ENCODE results near the gene DHRS3.
"Not testable (repeated sequence)": the region's sequence is repeated elsewhere in the genome, so short reads cannot be mapped to it uniquely, and the experiment has no call there.

DHRS3 gene

DNA sequence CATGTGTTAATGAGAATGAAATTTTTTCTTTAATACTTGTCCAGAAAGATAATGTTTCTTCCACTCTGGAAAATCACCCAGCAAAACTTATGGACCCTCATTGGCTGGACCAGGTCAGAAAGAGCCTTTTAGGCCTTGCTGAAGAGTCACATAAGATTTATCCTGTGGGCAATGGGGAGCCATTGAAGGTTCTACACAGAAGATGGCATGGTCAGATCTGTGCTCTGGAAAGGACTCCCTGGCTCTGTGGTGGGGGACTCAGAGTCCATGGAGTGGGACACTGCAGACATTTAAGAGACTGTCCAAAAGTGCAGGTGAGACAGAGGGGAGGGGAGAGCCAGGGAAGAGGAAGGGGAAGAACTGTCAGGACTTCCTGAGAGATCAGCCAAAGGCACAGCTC lies 66.4 kb downstream of the DHRS3 start:
- no peak for DNase-seq

DNA sequence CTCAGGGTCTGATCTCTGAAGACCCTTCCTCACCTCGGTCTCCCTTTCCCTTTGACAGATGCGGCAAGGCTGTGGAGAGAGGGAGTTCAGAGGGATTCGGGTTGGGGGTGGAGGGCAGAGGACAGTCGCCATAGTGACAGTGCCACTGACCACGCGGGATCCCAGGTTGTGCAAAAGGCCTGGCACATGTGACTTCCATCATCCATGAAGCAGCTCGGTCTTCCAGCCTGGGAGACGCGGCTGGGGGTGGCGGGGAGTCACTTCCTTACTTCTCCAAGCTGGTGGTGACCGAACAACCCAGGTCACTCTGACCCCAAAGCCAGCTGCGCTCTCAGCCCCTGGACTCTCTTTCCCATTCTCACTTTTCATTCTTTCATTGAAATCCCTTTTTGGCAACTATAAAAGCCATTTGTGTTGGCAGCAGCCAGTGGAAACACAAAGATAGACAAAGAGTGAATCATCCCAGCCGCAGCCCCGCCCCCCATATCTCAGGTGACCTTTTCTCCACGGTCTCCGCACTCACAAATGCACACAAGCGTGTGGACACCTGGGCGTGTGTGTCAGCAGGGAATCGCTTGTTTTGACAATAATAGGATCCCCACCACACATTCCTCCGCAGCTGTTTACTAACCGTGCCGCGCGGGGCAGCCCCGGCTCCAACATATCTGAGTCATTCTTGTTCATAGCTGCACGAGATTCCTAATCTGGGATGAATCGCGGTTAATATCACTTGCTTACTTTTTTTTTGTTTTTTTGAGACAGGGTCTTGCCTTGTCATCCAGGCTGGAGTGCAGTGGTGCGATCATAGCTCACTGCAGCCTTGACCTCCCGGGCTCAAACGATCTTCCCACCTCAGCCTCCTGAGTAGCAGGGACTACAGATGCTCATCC lies 68.3 kb downstream of the DHRS3 start:
- no peak for DNase-seq

DNA sequence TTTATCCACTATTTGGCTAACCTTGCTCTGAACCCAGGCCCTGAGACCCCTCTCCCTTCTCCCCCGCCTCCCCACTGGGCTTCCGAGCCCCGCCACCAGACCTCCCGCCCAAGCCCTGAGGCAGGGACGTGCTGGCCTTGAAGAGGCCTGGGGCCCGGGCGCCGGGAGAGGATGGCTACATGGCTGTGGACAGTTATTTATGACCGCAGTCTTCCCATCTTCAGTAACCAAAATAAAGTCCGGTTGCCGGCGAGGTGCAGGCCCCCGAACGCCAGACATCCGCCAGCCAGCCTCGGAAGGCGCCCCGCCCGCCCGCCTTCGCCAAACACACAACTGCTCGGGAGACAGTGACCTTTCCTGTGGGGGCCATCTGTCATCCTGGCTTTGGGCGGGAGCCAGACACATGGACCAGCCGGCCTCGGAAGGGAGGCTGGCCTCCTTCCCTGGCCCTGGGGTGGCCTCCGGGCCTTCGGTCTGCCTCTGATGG lies 69.0 kb downstream of the DHRS3 start:
- no peak for DNase-seq

DNA sequence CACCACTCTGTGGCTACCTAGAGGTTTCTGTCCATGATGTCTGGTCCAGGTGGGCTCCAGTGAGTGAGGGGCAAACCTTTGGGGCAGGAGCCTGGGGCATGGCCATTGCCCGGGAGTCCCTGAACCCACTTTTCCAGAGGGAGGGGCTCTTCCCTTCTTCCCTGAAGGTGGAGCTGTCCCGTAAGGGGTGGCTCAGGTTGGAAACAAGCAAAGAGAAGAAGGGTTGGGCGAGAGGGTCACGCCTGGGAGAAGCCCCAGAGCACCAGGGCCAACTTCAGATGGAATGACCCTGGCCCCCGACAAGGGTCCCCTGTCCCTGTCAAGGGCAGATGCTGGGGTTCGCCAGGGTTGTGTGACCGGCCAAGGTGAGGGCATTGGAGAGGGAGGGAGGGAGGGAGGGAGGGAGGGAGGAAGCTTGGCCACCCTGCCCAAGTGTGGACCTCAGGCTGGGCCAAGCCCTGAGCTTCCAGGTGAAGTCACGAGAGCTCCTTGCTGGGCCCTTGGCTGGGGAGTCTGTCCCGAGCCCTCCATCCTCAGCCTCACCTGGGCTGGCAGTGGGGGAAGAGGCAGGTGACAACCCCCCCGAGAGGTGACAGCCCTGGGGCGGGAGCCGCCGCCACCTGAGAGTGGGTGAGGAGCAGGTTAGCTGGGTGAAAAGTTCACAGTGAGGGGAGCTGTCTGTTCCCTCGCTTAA lies 69.6 kb downstream of the DHRS3 start:
- no peak for DNase-seq

DNA sequence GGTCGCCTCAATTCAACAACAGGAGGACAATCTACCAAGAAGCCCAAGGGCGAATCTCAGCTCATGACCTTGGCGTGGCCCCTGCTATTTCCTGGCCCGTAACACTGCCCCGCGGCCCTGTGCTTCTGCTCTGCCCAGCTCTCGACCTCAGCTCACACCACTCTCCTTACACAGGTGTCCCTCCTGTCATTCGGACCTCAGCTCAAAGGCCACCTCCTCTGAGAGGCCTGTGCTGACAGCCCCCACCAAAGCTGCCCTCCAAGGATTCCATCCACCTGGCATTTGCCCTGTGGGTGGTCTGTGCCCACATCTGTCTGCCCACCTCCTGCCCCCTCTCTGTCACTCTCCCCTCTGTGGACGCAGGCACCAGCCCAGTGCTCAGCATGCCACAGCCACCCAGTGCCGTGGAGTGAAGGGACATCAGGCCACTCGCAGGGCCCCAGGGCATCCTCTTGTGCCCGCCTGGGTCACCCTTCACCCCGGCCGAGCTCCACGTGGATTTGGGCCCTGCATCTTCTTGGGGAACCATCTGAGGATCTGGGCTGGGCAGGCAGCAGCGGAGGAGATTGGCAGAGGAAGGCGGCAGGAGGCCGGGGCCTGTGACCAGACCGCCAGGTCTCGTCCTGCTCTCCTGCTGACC lies 70.3 kb downstream of the DHRS3 start:
- DNase-seq = no peak

DNA sequence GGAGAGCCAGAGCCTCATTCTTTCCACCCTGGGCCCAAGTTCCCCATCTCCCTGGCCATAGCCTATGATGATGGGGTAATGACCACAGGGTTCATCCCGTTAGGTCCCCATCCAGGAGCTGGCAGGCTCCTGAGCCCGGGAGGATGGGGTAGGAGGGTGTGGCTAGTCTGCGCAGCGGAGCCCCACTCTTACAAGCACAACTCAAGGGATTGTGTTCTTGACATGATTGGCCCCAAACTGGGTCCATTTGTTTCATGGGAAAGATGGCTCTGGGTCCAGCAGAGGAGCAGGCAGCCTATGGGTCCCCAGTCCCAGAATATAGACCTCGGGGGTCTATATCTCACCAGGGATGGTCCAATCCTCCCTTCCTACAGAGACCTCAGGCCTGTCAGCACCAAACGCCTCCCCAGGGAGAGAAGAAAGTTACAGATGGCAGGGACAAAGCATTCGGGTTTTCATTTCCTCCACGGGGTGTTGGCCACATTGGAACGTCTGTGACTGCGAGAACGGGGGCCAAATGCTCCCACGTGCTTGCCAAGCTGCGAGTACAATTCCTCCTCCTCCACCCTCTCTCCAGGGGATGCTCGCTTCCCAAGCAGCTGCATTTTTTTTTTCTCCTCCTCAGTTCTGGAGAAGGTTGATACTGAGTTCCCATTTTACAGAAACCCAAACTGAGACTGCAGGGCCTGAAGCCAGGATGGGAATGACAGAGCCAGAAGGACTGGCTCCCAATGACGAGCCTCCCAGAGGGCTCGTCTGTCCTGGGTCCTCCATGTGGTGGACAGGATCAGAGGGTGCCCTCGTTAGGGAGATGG lies 71.0 kb downstream of the DHRS3 start:
- no peak for DNase-seq

DNA sequence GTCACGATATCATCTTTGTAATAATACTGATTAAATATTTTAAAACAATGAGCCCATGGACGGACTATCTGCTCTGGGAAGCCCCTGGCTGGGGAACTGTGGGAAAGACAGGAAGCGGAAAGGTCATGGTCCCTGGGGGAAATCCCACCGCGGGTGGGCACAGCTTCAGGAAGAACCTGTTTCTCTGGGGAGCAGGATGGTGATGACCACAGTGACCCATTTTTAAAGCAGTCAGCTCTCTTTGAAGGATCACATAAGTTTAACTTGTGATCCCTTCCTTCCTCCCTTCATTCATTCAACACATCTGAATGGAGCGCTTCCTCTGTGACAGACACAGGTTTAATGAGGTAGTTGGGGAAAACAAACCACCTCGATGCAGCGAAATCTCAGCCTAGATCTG lies 73.0 kb downstream of the DHRS3 start:
- no peak for DNase-seq

DNA sequence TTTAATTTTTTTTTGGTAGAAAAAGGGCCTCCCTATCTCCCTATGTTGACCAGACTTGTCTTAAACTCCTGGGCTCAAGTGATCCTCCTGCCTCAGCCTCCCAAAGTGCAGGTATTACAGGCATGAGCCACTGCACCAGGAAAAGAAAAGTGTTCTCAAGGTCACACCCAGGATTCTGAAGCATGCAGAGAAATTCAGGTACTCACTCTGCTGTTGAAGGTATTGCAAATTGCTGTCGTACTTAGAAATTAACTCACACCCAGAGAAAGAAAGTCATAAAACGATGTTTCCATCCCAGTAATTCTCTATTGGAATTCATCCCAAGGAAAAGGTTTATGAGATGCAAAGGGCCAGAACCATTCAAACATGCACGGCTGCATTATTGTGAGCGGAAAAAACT lies 73.7 kb downstream of the DHRS3 start:
- no peak for DNase-seq

DNA sequence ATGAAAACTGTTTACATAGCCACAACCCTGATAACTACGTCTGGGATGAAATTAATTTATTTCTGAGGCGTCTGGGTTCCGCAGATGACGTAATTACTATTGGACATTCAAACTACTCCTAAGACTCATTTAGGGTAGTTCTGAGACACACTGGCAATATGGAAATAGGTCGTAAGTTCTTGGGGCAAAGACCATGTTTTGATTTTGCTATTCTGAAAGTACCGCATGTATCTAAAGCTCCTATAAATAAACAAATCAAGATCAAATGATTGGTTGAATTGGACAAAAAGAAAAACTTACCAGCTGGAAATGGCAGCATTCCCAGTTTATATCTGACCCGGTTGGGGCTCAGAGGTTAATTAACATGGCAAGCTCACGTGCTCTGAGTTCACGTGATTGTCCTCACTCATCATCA lies 74.3 kb downstream of the DHRS3 start:
- DNase-seq = no peak

DNA sequence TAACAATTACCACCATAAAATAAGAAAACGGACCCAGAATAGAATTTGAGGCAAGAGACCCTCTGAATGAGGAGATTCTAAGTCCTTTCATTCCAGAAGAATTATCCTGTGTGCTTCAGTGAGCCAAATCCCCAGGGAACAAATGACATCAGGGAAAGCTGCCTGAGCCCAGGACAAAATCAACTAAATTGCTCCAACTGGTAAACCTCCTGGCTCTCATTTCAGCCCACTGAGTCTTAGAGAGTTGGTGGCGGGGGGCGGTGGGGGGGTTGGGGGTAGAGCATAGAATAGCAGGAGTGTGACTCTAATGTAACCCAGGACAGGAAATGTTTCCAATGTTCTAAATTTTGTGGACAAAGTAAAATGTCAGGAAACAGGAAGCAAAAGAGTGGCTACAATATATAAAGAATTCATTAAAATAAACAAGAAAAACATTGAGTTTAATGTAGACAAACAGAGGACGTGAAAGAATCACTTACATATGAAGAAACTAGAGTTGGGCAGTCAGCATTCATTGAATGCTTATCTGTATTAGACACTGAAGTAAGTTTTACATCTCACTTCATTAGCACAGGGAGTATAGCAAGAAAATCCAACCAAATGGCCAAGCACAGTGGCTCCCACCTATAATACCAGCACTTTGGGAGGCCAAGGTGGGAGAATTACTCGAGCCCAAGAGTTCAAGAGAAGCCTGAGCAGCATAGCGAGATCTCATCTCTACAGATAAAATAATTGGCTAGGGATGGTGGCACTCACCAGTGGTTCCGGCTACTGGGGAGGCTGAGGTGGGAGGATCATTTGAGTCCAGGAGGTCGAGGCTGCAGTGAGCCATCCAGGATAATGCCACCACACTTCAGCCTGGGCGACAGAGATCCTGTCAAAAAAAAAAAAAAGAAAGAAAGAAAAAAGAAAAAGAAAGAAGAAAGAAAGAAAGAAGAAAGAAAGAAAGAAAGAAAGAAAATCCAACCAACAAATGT lies 75.1 kb downstream of the DHRS3 start:
- DNase-seq = no peak

DNA sequence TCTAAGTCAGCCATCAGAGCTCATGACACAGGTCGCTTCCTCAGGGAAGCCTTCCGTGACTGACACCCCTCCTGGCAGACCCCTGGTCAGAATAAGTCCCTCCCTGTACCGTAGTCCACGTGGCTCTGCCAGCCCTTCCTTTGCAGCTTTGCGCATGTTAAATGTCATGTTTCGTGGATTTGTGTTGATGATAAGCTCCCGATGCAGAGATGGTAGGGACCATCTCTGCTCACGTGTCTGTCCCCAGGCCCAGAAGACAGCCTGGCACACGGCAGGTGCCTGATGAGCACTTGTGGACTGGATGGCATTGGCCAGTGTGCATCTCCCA lies 75.9 kb downstream of the DHRS3 start:
- no peak for DNase-seq

DNA sequence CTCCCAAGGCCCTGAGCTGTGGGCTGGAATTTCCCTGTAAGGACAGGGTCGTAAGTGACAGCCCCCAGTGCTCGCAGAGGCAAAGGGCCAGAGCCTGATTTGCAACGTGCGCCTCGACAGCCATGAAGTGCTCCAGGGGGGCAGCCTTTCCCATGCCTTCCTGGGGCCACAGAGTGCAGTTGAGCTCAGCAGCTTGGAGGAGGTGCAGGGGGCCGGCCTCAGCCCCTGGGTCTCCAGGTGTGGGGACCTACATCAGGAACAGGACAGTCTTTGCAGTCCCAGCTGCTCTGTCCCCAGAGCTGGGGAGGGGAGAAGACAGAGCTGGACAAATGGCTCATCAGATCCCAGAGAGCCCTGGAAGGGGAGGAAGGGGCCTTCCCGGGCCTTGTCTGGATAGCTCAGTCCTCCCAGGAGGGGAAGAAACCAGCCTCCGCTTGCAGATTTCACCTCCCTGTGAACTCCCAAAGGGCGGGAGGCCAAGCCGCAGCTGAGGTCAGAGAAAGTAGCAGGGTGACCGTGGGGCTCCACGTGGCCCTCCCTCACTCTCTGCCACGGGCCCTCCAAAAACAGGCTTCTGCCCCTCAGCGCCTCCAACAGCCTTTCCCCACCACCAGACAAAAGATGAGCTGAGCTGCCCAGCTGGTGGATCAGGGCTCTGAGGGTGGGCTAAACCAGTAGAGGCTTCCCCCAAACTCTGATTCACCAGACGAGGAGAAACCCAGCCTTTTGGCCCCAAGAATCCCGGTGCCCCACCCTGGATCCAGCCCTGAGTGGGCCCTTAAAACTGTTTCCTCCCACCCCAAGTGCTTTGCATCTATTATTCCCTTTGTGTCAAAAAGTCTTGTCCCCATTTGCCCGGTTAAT lies 76.5 kb downstream of the DHRS3 start:
- no peak for DNase-seq

DNA sequence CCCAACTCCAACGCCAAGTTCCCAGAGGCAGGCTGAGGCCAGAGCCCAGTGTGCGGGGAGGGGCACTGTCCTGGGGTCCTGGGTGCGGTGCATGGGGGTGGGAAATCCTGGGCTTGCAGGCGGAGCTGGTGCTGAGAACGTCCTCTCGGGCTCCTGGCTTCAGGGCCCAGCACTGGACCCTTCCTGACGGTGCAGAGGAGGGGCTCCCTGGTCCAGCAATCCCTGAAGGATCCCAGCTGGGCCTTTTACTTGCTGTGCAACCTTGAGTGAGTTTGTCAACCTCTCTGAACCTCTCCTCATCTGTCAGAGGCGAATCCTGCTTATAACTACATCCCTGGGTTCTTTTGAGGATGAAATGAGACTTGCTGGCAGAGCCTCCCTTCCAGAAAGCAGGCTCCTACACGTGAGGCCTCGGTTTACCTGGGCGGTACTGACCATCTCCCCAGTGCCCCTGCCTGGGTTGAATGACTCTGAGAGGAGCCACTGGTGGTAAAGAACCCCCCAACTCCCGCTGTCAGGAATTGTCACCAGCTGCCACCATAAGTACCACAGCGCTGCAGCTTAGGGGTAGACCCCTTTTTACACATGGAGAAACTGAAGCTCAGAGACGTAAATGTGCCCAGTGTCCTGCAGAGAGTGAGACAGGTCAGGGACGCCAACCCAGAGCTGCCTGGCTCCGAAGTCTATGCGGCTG lies 77.3 kb downstream of the DHRS3 start:
- no peak for DNase-seq

DNA sequence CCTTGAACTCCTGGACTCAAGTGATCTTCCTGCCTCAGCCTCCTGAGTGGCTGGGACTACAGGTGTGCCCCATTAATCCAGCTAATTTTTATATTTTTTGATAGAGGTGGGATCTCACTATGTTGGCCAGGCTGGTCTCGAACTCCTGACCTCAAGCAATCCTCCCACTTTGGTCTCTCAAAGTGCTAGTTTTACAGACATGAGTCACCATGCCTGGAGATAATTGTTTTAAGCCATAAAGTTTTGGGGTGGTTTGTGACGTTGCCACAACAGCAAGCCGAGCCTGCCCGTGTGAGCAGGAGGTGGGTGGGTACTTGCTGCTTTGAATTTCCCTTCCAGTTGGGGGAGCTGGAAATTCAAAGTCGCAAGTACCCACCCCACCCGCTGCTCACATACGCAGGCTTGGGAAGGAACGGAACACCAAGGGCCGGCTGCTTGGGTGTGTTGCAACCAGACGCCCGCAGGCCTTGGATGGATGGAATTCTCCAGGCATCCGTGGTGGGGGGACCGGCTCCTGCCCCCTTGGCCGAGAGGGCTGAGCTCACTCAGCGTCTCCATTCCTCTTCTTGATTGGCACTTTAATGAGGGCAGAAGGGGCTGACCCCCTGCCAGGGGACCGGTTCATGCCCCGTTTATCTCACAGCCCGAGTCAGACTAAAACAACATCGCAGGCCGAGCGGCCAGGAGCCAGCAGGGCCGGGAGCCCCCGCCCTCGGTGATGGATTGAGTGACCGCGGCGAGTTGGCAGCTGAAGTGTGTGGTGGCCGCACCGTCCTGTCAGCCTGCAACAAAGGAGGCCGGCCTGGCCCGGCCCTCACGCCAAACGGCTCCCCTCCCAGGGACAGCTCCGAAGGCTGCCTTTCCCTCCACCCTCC lies 78.1 kb downstream of the DHRS3 start:
- no peak for DNase-seq

DNA sequence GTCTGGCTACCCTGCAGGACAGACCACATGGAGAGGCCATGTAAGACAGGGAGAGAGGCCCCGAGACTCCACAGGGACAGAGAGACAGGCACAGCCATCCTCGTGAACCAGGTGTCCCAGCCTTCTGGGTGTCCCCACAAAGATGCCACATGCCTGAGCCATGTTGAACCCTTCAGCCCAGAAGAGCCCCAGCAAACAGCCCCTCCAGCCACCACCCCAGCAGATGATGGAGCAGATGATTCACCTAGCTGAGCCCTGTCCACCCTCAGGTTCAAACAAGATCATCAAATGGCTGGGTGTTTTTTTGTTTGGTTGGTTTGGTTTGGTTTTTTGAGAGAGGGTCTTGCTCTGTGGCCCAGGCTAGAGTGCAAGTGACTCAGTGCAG lies 78.7 kb downstream of the DHRS3 start:
- no peak for DNase-seq

DNA sequence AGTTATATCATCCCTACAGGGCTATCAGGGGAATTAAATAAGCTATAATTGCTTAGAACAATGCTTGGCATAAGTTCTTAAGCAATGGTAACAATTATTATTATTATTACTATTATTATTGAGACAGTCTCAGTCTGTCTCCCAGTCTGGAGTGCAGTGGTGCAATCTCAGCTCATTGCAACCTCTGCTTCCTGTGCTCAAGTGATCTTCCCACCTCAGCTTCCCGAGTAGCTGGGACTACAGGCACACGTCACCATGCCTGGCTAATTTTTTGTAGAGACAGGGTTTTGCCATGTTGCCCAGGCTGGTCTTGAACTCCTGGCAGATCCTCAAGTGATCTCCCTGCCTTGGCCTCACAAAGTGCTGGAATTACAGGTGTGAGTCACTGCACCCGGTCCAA lies 79.5 kb downstream of the DHRS3 start:
- not testable (repeated sequence) for DNase-seq

DNA sequence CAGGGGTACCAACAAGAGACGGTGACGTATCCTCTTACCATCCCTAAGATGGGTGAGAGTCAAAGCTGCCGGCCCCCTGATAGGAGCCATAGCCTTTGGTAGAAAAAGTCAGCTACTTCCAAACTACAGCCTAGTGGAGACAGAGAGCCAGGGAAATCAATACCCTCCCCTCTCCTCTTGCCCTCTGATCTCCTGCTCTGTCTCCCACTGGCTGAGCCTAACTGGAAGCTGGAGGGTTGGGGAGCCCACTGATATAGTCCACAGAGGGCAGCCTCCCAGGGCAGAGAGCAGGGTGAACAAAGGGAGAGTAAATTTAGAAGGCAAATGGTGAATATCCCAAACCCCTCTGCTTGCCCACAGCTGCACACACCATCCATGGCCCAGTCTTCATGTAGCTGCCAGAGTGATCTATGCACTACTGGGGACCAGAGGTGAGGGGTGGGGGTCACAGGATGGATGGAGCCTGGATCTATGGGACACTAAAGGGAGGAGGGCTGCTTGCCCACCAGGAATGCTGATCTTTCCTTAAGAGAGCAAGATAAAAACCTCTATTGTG lies 80.0 kb downstream of the DHRS3 start:
- DNase-seq = no peak

DNA sequence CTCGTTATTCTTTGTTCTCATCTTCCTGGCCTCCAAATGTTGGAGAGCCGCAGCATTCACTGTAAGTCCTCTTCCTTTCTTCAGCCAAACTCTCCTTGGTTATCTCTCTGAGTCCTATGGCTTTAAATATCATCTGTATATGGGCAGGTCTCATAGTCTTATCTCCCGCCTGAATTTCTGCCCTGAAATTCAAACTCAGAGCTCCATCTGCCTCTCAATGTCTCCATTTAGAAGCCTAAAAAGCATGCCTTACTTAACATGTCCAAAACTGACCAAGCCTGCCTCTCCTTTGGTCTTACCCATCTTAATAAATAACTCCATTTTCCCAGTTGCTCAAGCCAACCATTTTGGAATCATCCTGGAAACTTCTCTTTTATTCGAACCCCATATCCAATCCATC lies 80.7 kb downstream of the DHRS3 start:
- no peak for DNase-seq

All from activated CD4-positive, alpha-beta T cell treated with anti-CD3 and anti-CD28 coated beads, Interleukin-10, Interleukin-2, amounts not matched to agents 100 ng/mL and 50 ng/mL, durations not matched to agents 16 hours and 8 hours (primary cell).